Measurements from ENCODE around the gene QRICH1.

QRICH1 gene

DNA sequence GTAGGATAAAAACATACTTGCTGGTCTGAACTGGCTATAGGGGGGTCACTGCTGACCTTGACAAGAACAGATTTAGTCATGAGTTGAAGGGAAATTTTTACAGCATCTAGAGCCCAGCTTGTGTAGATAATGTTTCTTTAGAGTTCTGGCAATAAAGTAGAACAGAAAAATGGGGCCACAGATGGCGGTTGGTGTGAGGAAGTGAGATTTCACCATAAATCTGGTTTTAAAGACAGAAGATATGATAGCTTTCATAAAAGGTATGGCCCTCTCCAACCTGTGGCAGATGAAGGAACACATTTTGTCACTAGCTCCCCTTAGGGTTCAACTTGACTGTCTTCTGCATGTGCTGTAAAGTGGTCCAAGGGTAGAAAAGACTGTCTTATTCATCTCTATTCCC, 40.3 kb downstream of the QRICH1 start:
- TF ChIP-seq, protein P1, sequence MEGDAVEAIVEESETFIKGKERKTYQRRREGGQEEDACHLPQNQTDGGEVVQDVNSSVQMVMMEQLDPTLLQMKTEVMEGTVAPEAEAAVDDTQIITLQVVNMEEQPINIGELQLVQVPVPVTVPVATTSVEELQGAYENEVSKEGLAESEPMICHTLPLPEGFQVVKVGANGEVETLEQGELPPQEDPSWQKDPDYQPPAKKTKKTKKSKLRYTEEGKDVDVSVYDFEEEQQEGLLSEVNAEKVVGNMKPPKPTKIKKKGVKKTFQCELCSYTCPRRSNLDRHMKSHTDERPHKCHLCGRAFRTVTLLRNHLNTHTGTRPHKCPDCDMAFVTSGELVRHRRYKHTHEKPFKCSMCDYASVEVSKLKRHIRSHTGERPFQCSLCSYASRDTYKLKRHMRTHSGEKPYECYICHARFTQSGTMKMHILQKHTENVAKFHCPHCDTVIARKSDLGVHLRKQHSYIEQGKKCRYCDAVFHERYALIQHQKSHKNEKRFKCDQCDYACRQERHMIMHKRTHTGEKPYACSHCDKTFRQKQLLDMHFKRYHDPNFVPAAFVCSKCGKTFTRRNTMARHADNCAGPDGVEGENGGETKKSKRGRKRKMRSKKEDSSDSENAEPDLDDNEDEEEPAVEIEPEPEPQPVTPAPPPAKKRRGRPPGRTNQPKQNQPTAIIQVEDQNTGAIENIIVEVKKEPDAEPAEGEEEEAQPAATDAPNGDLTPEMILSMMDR (IDR thresholded peaks at IDR 0.05; ENCODE audit: unreplicated experiment in 3 of 3) = no peak
- no peak overlapping the region for H3K27ac Mint-ChIP-seq
- H3K9me3 Mint-ChIP-seq = no peaks in the 10 kb centered on the region
- H3K4me1 Mint-ChIP-seq = no peaks in the 10 kb centered on the region
- H3K4me3 Mint-ChIP-seq = no peak overlapping the region
- H3K27me3 Mint-ChIP-seq (ENCODE audit: low read depth) = no peaks in the 10 kb centered on the region
- H3K36me3 Mint-ChIP-seq (ENCODE audit: low read depth) = peaks cover 68% of the 10 kb centered on the region

DNA sequence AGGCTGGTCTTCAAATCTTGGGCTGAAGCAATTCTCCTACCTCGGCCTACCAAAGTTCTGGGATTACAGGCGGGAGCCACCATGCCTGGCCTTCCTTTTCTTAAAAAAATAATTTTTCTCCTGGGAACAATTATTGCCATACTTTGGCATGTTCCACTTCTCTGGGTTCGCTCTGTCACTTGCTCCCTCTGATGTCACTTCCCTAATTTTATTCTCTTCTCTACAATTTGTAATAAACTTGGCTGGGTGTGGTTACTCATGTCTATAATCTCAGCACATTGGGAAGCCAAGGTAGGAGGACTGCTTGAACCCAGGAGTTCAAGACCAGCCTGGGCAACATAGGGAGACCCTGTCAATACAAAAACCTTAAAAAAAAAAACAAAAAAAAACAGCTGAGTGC, 58.6 kb downstream of the QRICH1 start:
- Mint-ChIP-seq H3K27ac (no peak overlapping the region), H3K4me3 (no peak overlapping the region), H3K9me3 (no peaks in the 10 kb centered on the region), H3K36me3 (ENCODE audit: low read depth) (peaks cover 55% of the 10 kb centered on the region), H3K27me3 (ENCODE audit: low read depth) (no peaks in the 10 kb centered on the region), H3K4me1 (no peaks in the 10 kb centered on the region)
- TF ChIP-seq, protein P1 (IDR thresholded peaks at IDR 0.05; ENCODE audit: unreplicated experiment in 3 of 3) = no peak

DNA sequence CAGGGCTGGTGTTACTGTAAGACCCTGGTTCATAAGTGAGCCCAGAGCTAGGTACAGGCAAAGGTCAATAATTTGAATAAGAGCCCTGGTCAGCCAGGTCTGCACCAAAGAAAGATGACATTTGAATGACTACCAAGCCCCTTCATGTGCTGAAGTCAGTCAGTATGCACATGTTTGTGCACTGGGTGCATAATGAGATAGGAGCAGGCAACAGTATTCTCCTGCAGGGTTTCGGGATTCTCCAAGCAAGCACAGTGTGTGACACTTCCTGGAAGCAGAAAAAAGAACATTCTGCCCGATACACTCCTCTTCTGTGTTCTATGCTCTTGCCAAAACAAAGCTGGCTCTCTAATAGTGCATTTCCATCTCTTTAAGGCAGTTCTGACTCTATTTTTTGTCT, 59.2 kb downstream of the QRICH1 start:
- Mint-ChIP-seq H3K27me3 (ENCODE audit: low read depth) (no peaks in the 10 kb centered on the region), H3K4me1 (peaks cover under 1% of the 10 kb centered on the region), H3K4me3 (no peak overlapping the region), H3K9me3 (no peaks in the 10 kb centered on the region), H3K36me3 (ENCODE audit: low read depth) (peaks cover 52% of the 10 kb centered on the region), H3K27ac (no peak overlapping the region)
- TF ChIP-seq, protein P1 (IDR thresholded peaks at IDR 0.05; ENCODE audit: unreplicated experiment in 3 of 3) = no peak

DNA sequence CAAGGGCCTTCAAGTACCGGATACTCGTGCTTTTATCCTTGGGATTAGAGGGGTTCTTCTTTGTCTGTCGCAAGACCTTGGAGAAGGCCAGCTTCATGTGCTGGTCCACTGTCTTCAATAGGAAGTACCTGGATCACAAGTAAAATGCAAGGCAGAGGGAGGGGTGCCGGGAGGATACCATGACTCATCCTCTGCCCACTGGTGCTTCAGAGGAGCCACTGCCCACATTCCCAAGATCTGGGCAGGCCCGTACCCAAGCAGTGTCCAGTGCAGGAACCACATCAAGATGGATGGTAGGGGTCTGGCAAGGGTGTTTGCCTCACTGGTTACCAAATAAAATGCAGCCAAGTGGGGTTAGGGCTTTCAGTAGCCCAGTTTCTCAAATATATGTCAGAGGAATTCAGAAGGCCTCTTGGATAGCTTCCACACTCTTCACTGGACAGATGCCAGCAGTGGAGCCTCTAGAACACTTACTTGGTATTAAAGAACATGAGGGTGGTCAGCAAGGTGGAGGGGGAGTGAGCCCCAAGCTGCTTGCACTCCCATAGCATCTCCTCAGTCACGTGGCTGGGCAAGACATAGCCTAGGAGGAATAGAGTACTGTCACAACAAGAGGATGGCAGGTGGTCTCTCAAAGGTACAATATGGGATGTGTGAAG, 61.1 kb downstream of the QRICH1 start:
- H3K4me1 Mint-ChIP-seq = peaks cover 17% of the 10 kb centered on the region
- no peak overlapping the region for H3K4me3 Mint-ChIP-seq
- H3K27ac Mint-ChIP-seq = no peak overlapping the region
- H3K27me3 Mint-ChIP-seq (ENCODE audit: low read depth) = no peaks in the 10 kb centered on the region
- peaks cover 58% of the 10 kb centered on the region for H3K36me3 Mint-ChIP-seq (ENCODE audit: low read depth)
- H3K9me3 Mint-ChIP-seq = no peaks in the 10 kb centered on the region
- TF ChIP-seq, protein P1 (IDR thresholded peaks at IDR 0.05; ENCODE audit: unreplicated experiment in 3 of 3) = no peak

DNA sequence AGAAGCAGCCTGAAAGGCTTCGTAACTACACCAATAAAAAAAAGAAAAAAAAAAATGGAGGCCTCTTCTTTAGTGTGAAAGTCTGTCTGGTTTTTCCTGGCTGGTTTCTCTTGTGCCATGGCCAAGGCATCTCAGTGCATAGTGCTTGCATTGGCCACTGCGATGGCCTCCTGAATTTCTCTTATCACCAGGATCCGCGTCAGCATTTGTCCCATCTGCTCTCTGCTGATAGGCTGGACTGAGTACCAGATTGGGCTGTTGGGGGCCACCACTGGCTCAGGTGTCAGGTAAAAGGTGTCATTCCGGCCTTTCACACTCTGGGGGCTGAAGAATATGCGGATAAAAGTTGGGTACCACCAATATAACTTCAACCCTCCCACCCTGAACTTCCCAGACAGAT, 63.5 kb downstream of the QRICH1 start:
- Mint-ChIP-seq H3K4me1 (peaks cover 32% of the 10 kb centered on the region), H3K27ac (peak overlapping the region; percentile 80 to 90 (median 86)), H3K36me3 (ENCODE audit: low read depth) (peaks cover 64% of the 10 kb centered on the region), H3K4me3 (peak overlapping the region in 2 of 3 experiments; percentile 12 to 25), H3K9me3 (no peaks in the 10 kb centered on the region), H3K27me3 (ENCODE audit: low read depth) (no peaks in the 10 kb centered on the region)
- TF ChIP-seq, protein P1 (IDR thresholded peaks at IDR 0.05; ENCODE audit: unreplicated experiment in 3 of 3) = no peak

DNA sequence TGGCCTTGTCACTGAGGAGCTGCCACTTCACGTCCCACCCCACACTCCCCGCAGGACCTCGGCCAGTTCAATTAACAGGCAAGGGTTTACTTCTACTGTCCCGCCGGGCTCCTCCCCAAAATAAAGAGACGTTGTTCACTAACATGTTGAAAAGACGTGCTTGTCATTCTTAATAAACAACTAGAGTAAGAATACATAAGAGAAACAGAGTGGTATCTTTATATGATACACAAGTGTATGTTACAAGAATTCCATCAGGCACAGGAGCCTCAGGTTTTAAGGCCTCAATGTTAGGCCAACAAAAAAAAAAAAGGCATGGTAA, 64.3 kb downstream of the QRICH1 start:
- peak overlapping the region; percentile 86 to 95 (median 90) for H3K27ac Mint-ChIP-seq
- H3K27me3 Mint-ChIP-seq (ENCODE audit: low read depth) = no peaks in the 10 kb centered on the region
- no peaks in the 10 kb centered on the region for H3K9me3 Mint-ChIP-seq
- TF ChIP-seq, protein P1 (IDR thresholded peaks at IDR 0.05; ENCODE audit: unreplicated experiment in 3 of 3) = no peak
- H3K4me3 Mint-ChIP-seq = peak overlapping the region; percentile 94 to 97 (median 95)
- peaks cover 64% of the 10 kb centered on the region for H3K36me3 Mint-ChIP-seq (ENCODE audit: low read depth)
- H3K4me1 Mint-ChIP-seq = peaks cover 33% of the 10 kb centered on the region

Data from nephron (organoid).